H9 (cell line): Measurements from ENCODE around the gene CDK6. TPM values are rescaled to one million over a fixed set of nuclear protein-coding genes. Genes with fewer than 3 reads are reported as not detected.

Experiments
- DNase-seq: peaks from one replicate; pipeline ENCODE4 v3.0.0-alpha.2; 2017
- H2AFZ ChIP-seq: one replicate; pipeline ENCODE4 v1.6.1; 2013; ENCODE audit warnings: mild to moderate bottlenecking, low read length, control low read depth, moderate library complexity
- H2AK5ac ChIP-seq: 2 replicates; pipeline ENCODE4 v1.6.1; 2013; ENCODE audit warnings: low read length, control low read depth, mixed read lengths; ENCODE audit not compliant: insufficient read length
- H2BK120ac ChIP-seq: one replicate; pipeline ENCODE4 v1.6.1; 2013; ENCODE audit warnings: low read depth, mild to moderate bottlenecking, low read length, control low read depth, inconsistent platforms; ENCODE audit not compliant: poor library complexity, severe bottlenecking
- H2BK12ac ChIP-seq: 2 replicates; pipeline ENCODE4 v1.6.1; 2013; ENCODE audit warnings: low read length, control low read depth, mixed read lengths, low read depth; ENCODE audit not compliant: insufficient read length
- H2BK15ac ChIP-seq: 2 replicates; pipeline ENCODE4 v1.6.1; 2013; ENCODE audit warnings: low read depth, low read length, control low read depth
- H2BK20ac ChIP-seq: one replicate; pipeline ENCODE4 v1.6.1; 2013; ENCODE audit warnings: low read depth, mild to moderate bottlenecking, low read length, control low read depth, inconsistent platforms; ENCODE audit not compliant: poor library complexity, severe bottlenecking
- H2BK5ac ChIP-seq: 2 replicates; pipeline ENCODE4 v1.6.1; 2013; ENCODE audit warnings: low read length, control low read depth, mixed read lengths; ENCODE audit not compliant: insufficient read length
- H3K14ac ChIP-seq: 2 replicates; pipeline ENCODE4 v1.6.1; 2013; ENCODE audit warnings: low read length, control low read depth; ENCODE audit not compliant: insufficient read depth
- H3K18ac ChIP-seq: 2 replicates; pipeline ENCODE4 v1.6.1; 2013; ENCODE audit warnings: low read depth, mild to moderate bottlenecking, mixed read lengths, low read length, control low read depth; ENCODE audit not compliant: insufficient read length
- H3K23ac ChIP-seq: 2 replicates; pipeline ENCODE4 v1.6.1; 2013; ENCODE audit warnings: low read length, control low read depth, mixed read lengths, low read depth; ENCODE audit not compliant: insufficient read length
- H3K23me2 ChIP-seq: 2 replicates; pipeline ENCODE4 v1.6.1; 2013; ENCODE audit warnings: low read depth, mild to moderate bottlenecking, mixed read lengths, low read length, control low read depth; ENCODE audit not compliant: insufficient read length, poor library complexity, severe bottlenecking
- H3K27ac ChIP-seq: 2 replicates; pipeline ENCODE4 v1.5.1; 2013; ENCODE audit warnings: low read length, control low read depth, mixed read lengths, low read depth; ENCODE audit not compliant: insufficient read length
- H3K27me3 ChIP-seq: 2 replicates; pipeline ENCODE4 v1.6.1; 2013; ENCODE audit warnings: low read length, control low read depth, inconsistent platforms; ENCODE audit not compliant: insufficient read depth
- H3K4ac ChIP-seq: 2 replicates; pipeline ENCODE4 v1.6.1; 2013; ENCODE audit warnings: low read depth, mild to moderate bottlenecking, control low read depth, inconsistent platforms, low read length, moderate library complexity
- H3K4me1 ChIP-seq: 2 replicates; pipeline ENCODE4 v1.6.1; 2013; ENCODE audit warnings: low read length, control low read depth, inconsistent platforms; ENCODE audit not compliant: insufficient read depth
- H3K4me2 ChIP-seq: 2 replicates; pipeline ENCODE4 v1.6.1; 2013; ENCODE audit warnings: low read length, control low read depth, mixed read lengths; ENCODE audit not compliant: insufficient read length, insufficient read depth
- H3K56ac ChIP-seq: 2 replicates; pipeline ENCODE4 v1.6.1; 2013; ENCODE audit warnings: low read depth, mild to moderate bottlenecking, mixed read lengths, low read length, control low read depth; ENCODE audit not compliant: insufficient read length
- H3K79me1 ChIP-seq: 2 replicates; pipeline ENCODE4 v1.6.1; 2013; ENCODE audit warnings: low read depth, mild to moderate bottlenecking, moderate library complexity, low read length, control low read depth, inconsistent platforms; ENCODE audit not compliant: insufficient read depth, poor library complexity, severe bottlenecking
- H3K79me2 ChIP-seq: 2 replicates; pipeline ENCODE4 v1.6.1; 2013; ENCODE audit warnings: low read length, control low read depth, inconsistent platforms; ENCODE audit not compliant: insufficient read depth
- H3K9ac ChIP-seq: 2 replicates; pipeline ENCODE4 v1.6.1; 2013; ENCODE audit warnings: low read length, control low read depth, mixed read lengths; ENCODE audit not compliant: insufficient read length; ENCODE audit errors: extremely low read depth
- H3K9me3 ChIP-seq: one replicate; pipeline ENCODE4 v1.6.1; 2013; ENCODE audit warnings: low read depth, low read length, inconsistent platforms; ENCODE audit not compliant: control insufficient read depth
- H3T11ph ChIP-seq: one replicate; pipeline ENCODE4 v1.6.1; 2013; ENCODE audit warnings: mild to moderate bottlenecking, low read length, control low read depth, inconsistent platforms
- H4K20me1 ChIP-seq: one replicate; pipeline ENCODE4 v1.6.1; 2013; ENCODE audit not compliant: control insufficient read depth, insufficient read length, insufficient read depth
- H4K5ac ChIP-seq: 2 replicates; pipeline ENCODE4 v1.6.1; 2013; ENCODE audit warnings: low read depth, mild to moderate bottlenecking, mixed read lengths, low read length, control low read depth; ENCODE audit not compliant: insufficient read length
- H4K8ac ChIP-seq: replicated peaks from 2 replicates; pipeline ENCODE4 v1.6.1; 2013; ENCODE audit warnings: low read length, control low read depth, mixed read lengths, low read depth; ENCODE audit not compliant: insufficient read length
- H4K91ac ChIP-seq: 2 replicates; pipeline ENCODE4 v1.6.1; 2013; ENCODE audit warnings: low read depth, mild to moderate bottlenecking, moderate library complexity, mixed read lengths, low read length, control low read depth; ENCODE audit not compliant: insufficient read length
- H3K27ac Mint-ChIP-seq, 3 experiments: 2 replicates in 2 of 3; 3 replicates in 1 of 3; pipeline ENCODE4 v1.8.0; 2020 to 2021; ENCODE audit warnings: mixed read lengths in 3 of 3, mild to moderate bottlenecking in 1 of 3, moderate library complexity in 1 of 3
- H3K27me3 Mint-ChIP-seq: 2 replicates; pipeline ENCODE4 v1.8.0; 2021; ENCODE audit warnings: low read depth, mild to moderate bottlenecking, moderate library complexity, mixed read lengths
- H3K36me3 Mint-ChIP-seq, 3 experiments: 2 replicates in 2 of 3; 3 replicates in 1 of 3; pipeline ENCODE4 v1.8.0; 2020 to 2021; ENCODE audit warnings: low read depth in 3 of 3, mixed read lengths in 3 of 3; ENCODE audit not compliant: insufficient read depth in 1 of 3
- H3K4me1 Mint-ChIP-seq, 2 experiments: 2 replicates each; pipeline ENCODE4 v1.8.0; 2020; ENCODE audit warnings: mixed read lengths in 2 of 2
- H3K4me3 Mint-ChIP-seq, 2 experiments: 2 replicates in 1 of 2; 3 replicates in 1 of 2; pipeline ENCODE4 v1.8.0; 2020 to 2021; ENCODE audit warnings: mild to moderate bottlenecking in 2 of 2, mixed read lengths in 2 of 2, moderate library complexity in 1 of 2
- H3K9me3 Mint-ChIP-seq, 2 experiments: 2 replicates in 1 of 2; 3 replicates in 1 of 2; pipeline ENCODE4 v1.8.0; 2020; ENCODE audit warnings: mild to moderate bottlenecking in 2 of 2, mixed read lengths in 2 of 2, moderate library complexity in 1 of 2
- WGBS: extraction: QIAGEN DNeasy Blood & Tissue Kit; methylation state at CpG from one replicate; pipeline ENCODE4 v1.1.7; 2013; ENCODE audit warnings: missing lambda C conversion rate, low lambda C conversion rate, mixed read lengths; ENCODE audit not compliant: insufficient read length; ENCODE audit errors: extremely low coverage; 5-methylcytosine and 5-hydroxymethylcytosine counted together
- total RNA-seq: library from RNA; stranded (reverse); gene quantifications from 2 replicates; pipeline ENCODE4 v1.2.1, GENCODE V29; 2021
- TF ChIP-seq, protein P1 (sequence below): fragments of 200-600 bp; sonication (generic); conservative IDR thresholded peaks from 3 replicates; pipeline ENCODE4 v1.8.0; 2021; ENCODE audit warnings: antibody characterized with exemption, mild to moderate bottlenecking

Gene CDK6
- total RNA-seq, 1 experiment from 2014 or later: 30.0 TPM

GRCh38 chr7:92621561-92622023, 214.8 kb downstream of the CDK6 start:
- H3K79me1 ChIP-seq: no peaks in the 10 kb centered on the region
- no peaks in the 10 kb centered on the region for H3K4me1 ChIP-seq
- H3K56ac ChIP-seq: no peak overlapping the region
- H4K20me1 ChIP-seq: no peaks in the 10 kb centered on the region
- H3K9me3 Mint-ChIP-seq: peaks cover 0 to 4% of the 10 kb centered on the region in 2 experiments; a peak in 3 of 5 replicates
- H2BK20ac ChIP-seq: no peak overlapping the region
- no peak overlapping the region for H3K4me3 Mint-ChIP-seq
- H3K79me2 ChIP-seq: no peaks in the 10 kb centered on the region
- no peak overlapping the region for H4K8ac ChIP-seq
- TF ChIP-seq, protein P1, sequence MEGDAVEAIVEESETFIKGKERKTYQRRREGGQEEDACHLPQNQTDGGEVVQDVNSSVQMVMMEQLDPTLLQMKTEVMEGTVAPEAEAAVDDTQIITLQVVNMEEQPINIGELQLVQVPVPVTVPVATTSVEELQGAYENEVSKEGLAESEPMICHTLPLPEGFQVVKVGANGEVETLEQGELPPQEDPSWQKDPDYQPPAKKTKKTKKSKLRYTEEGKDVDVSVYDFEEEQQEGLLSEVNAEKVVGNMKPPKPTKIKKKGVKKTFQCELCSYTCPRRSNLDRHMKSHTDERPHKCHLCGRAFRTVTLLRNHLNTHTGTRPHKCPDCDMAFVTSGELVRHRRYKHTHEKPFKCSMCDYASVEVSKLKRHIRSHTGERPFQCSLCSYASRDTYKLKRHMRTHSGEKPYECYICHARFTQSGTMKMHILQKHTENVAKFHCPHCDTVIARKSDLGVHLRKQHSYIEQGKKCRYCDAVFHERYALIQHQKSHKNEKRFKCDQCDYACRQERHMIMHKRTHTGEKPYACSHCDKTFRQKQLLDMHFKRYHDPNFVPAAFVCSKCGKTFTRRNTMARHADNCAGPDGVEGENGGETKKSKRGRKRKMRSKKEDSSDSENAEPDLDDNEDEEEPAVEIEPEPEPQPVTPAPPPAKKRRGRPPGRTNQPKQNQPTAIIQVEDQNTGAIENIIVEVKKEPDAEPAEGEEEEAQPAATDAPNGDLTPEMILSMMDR: no peak
- no peak for DNase-seq
- no peaks in the 10 kb centered on the region for H3K27me3 ChIP-seq
- H4K91ac ChIP-seq: no peak overlapping the region
- H3K9ac ChIP-seq: no peak overlapping the region
- no peaks in the 10 kb centered on the region for H3K9me3 ChIP-seq
- H3K27ac Mint-ChIP-seq: no peak overlapping the region
- no peak overlapping the region for H3K4ac ChIP-seq
- no peak overlapping the region for H2BK12ac ChIP-seq
- no peak overlapping the region for H3K18ac ChIP-seq
- peaks cover 6% of the 10 kb centered on the region in 2 experiments for H3K4me1 Mint-ChIP-seq
- H3K23ac ChIP-seq: no peak overlapping the region
- H3K4me2 ChIP-seq: no peak overlapping the region
- no CpG with 5 or more reads among the region's 2 CpGs for WGBS
- no peaks in the 10 kb centered on the region for H3K27me3 Mint-ChIP-seq
- no peak overlapping the region for H2BK15ac ChIP-seq
- no peaks in the 10 kb centered on the region; a peak in 1 of 7 replicates for H3K36me3 Mint-ChIP-seq
- H2BK5ac ChIP-seq: no peak overlapping the region
- no peak overlapping the region for H2BK120ac ChIP-seq
- H2AK5ac ChIP-seq: no peak overlapping the region
- H2AFZ ChIP-seq: no peak overlapping the region
- no peak overlapping the region for H3K27ac ChIP-seq
- H4K5ac ChIP-seq: no peak overlapping the region
- H3K23me2 ChIP-seq: no peaks in the 10 kb centered on the region
- no peak overlapping the region for H3T11ph ChIP-seq
- no peak overlapping the region for H3K14ac ChIP-seq
